SK-N-SH (cell line): ENCODE results near the gene ARID1B. TPM values are rescaled to one million over a fixed set of nuclear protein-coding genes. Genes with fewer than 3 reads are reported as not detected.

ENCODE experiments used
- CTCF ChIA-PET: fragments of 300-600, 350-600 bp; formaldehyde crosslinking; extraction: SDS; loops from one replicate; lab custom pipeline; 2021; lab: Yijun Ruan, JAX
- POLR2A ChIA-PET: fragments of 350-600 bp; sonication (Branson Sonifier 250); formaldehyde crosslinking; extraction: SDS; loops from one replicate; lab custom pipeline; 2020; ENCODE audit warnings: antibody characterized with exemption, inconsistent platforms; lab: Yijun Ruan, JAX
- DNase-seq: peaks from one replicate; pipeline ENCODE4 v3.0.0; 2012
- H2AFZ ChIP-seq: fragments of 200-600 bp; sonication (generic); 2 replicates; pipeline ENCODE4 v1.8.1; 2016; ENCODE audit warnings: antibody characterized with exemption, mild to moderate bottlenecking, low read depth
- H3F3A ChIP-seq: fragments of 200-600 bp; sonication (generic); replicated peaks from 2 replicates; pipeline ENCODE3; 2016; ENCODE audit warnings: antibody characterized with exemption, mild to moderate bottlenecking; ENCODE audit not compliant: insufficient read depth
- H3K27ac ChIP-seq, 2 experiments: fragments of 200-500 bp in 1 of 2; fragments of 200-600 bp in 1 of 2; sonication (Bioruptor generic) in 1 of 2; sonication (generic), shearing (Covaris generic) in 1 of 2; 2 replicates each; pipeline versions ENCODE4 v1.5.1 to v1.6.1; 2014 to 2016; ENCODE audit warnings: low read depth in 2 of 2, inconsistent platforms in 1 of 2, low read length in 1 of 2, mild to moderate bottlenecking in 1 of 2, mixed read lengths in 1 of 2
- H3K27me3 ChIP-seq: fragments of 200-600 bp; sonication (generic), shearing (Covaris generic); 2 replicates; pipeline ENCODE4 v1.6.1; 2016; ENCODE audit warnings: mixed run types; ENCODE audit not compliant: insufficient read depth
- H3K36me3 ChIP-seq, 2 experiments: fragments of 200-500 bp in 1 of 2; fragments of 200-600 bp in 1 of 2; sonication (Bioruptor generic) in 1 of 2; sonication (generic) in 1 of 2; replicated peaks in 1 of 2; 2 replicates each; pipeline versions ENCODE3 to v1.5.1; 2014 to 2016; ENCODE audit warnings: low read length in 1 of 2, mild to moderate bottlenecking in 1 of 2; ENCODE audit not compliant: insufficient read depth in 2 of 2, control insufficient read depth in 1 of 2
- H3K4me1 ChIP-seq, 2 experiments: fragments of 200-500 bp in 1 of 2; fragments of 200-600 bp in 1 of 2; sonication (Bioruptor generic) in 1 of 2; sonication (generic), shearing (Covaris generic) in 1 of 2; 2 replicates each; pipeline versions ENCODE4 v1.5.1 to v1.6.1; 2014 to 2016; ENCODE audit warnings: low read depth in 1 of 2, low read length in 1 of 2, mixed run types in 1 of 2; ENCODE audit not compliant: insufficient read depth in 2 of 2, control insufficient read depth in 1 of 2
- H3K4me2 ChIP-seq: fragments of 200-600 bp; sonication (generic), shearing (Covaris generic); 2 replicates; pipeline ENCODE4 v1.6.1; 2017; ENCODE audit warnings: mixed run types
- H3K4me3 ChIP-seq, 2 experiments: fragments of 200-500 bp in 1 of 2; fragments of 200-600 bp in 1 of 2; sonication (Bioruptor generic) in 1 of 2; sonication (generic), shearing (Covaris generic) in 1 of 2; 2 replicates each; pipeline versions ENCODE4 v1.5.1 to v1.8.1; 2014 to 2016; ENCODE audit warnings: low read depth in 2 of 2, inconsistent platforms in 1 of 2, low read length in 1 of 2, mild to moderate bottlenecking in 1 of 2, mixed read lengths in 1 of 2, moderate library complexity in 1 of 2
- H3K79me2 ChIP-seq: fragments of 200-600 bp; sonication (generic); 2 replicates; pipeline ENCODE4 v1.8.1; 2017; ENCODE audit warnings: mild to moderate bottlenecking; ENCODE audit not compliant: insufficient read depth
- H3K9ac ChIP-seq: fragments of 200-600 bp; sonication (generic); 2 replicates; pipeline ENCODE4 v1.6.1; 2017; ENCODE audit warnings: mixed run types
- H3K9me2 ChIP-seq: fragments of 200-600 bp; sonication (generic); 2 replicates; pipeline ENCODE4 v1.6.1; 2017; ENCODE audit warnings: mixed run types
- H3K9me3 ChIP-seq: fragments of 200-600 bp; sonication (generic); 2 replicates; pipeline ENCODE4 v1.6.1; 2017; ENCODE audit warnings: mixed run types, mild to moderate bottlenecking, moderate library complexity
- H4K20me1 ChIP-seq: fragments of 200-600 bp; sonication (generic); 2 replicates; pipeline ENCODE4 v1.6.1; 2017; ENCODE audit warnings: mild to moderate bottlenecking, mixed run types; ENCODE audit not compliant: insufficient read depth
- FOSL2 ChIP-seq: IDR thresholded peaks from 2 replicates; pipeline ENCODE4 v1.4.0; 2012; ENCODE audit warnings: low read depth, mild to moderate bottlenecking, moderate library complexity, borderline replicate concordance
- IRF3 ChIP-seq: fragments of 150-350 bp; IDR thresholded peaks from 2 replicates; pipeline ENCODE4 v1.6.1; 2016; ENCODE audit warnings: mild to moderate bottlenecking, low read depth, low read length
- NFIC ChIP-seq: IDR thresholded peaks from 2 replicates; pipeline ENCODE4 v1.4.0; 2012; ENCODE audit warnings: borderline replicate concordance
- RAD21 ChIP-seq: IDR thresholded peaks from 2 replicates; pipeline ENCODE4 v1.6.1; 2012; ENCODE audit warnings: mild to moderate bottlenecking, low read length
- RXRA ChIP-seq: IDR thresholded peaks from 2 replicates; pipeline ENCODE4 v1.4.0; 2012; ENCODE audit warnings: low read depth, mild to moderate bottlenecking, borderline replicate concordance
- SIN3A ChIP-seq: IDR thresholded peaks from 2 replicates; pipeline ENCODE4 v1.6.1; 2012; ENCODE audit warnings: low read depth, mild to moderate bottlenecking, low read length, moderate library complexity, borderline replicate concordance
- TCF12 ChIP-seq: IDR thresholded peaks from 2 replicates; pipeline ENCODE4 v1.4.0; 2012
- WGBS: methylation state at CpG from one replicate; pipeline ENCODE4 v1.1.6; 2017; ENCODE audit warnings: low lambda C conversion rate; 5-methylcytosine and 5-hydroxymethylcytosine counted together
- polyA plus RNA-seq, 3 experiments: library from polyadenylated mRNA; depleted of rRNA; stranded (reverse); fragments of >200 nt; gene quantifications; 2 replicates each; pipeline ENCODE4 v1.2.3, GENCODE V29; 2012

Gene ARID1B
- polyA plus RNA-seq, 1 of the 3 experiments (the other 2 are of a cell fraction), result 13.6 TPM

- TF ChIP-seq RAD21 (no peak), IRF3 (no peak)
Observed at GRCh38 chr6:157117431-157118095, 340.4 kb downstream of the ARID1B start (continued).

GRCh38 chr6:157119502-157120027, 342.4 kb downstream of the ARID1B start:
- Histone ChIP-seq H3K36me3 (peaks cover 8 to 9% of the 10 kb centered on the region in 2 experiments), H3F3A (no peaks in the 10 kb centered on the region), H3K27ac (no peak overlapping the region; a peak in 1 of 4 replicates), H3K9me2 (no peaks in the 10 kb centered on the region), H3K27me3 (no peaks in the 10 kb centered on the region), H2AFZ (no peak overlapping the region), H3K4me1 (peaks cover 0 to 18% of the 10 kb centered on the region in 2 experiments; a peak in 2 of 4 replicates), H3K9ac (no peak overlapping the region), H3K4me2 (no peak overlapping the region), H3K9me3 (no peaks in the 10 kb centered on the region), H3K4me3 (no peak overlapping the region), H3K79me2 (no peaks in the 10 kb centered on the region), H4K20me1 (no peaks in the 10 kb centered on the region)
- no peak for DNase-seq
- TF ChIP-seq SIN3A, result no peak
- WGBS, result 100% methylated on average over 2 of the region's 3 CpGs
- POLR2A ChIA-PET, result no interaction called here
- CTCF ChIA-PET, result no interaction called here

GRCh38 chr6:157120534-157121232, 343.5 kb downstream of the ARID1B start:
- WGBS, result 98% methylated on average over 10 of the region's 10 CpGs

DNA sequence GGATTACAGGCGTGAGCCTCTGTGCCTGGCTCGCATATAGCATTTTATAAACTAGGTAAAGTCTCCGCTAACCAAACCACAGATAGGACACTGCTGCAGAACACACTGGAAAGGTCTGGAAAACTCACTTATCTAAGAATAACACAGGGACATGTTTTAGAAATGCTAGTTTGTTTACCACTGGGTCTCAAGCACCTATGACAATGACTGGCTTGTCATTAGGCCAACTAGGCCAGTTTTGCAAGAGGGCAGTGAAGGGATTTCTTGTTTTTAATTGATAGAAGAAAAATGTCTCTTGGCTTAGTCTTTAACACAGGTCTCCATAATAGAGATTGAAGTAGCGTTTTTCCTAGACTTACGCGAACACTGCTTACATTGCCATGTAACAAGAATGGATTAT, 344.7 kb downstream of the ARID1B start:
- peaks cover 0 to 14% of the 10 kb centered on the region in 2 experiments; a peak in 2 of 4 replicates for H3K4me1 ChIP-seq
- ChIA-PET POLR2A (no interaction called here), CTCF (interaction anchor here (1.5 to 1.6 kb wide), 2 partner anchors 20 to 62 kb away, joined by 3 to 4 read pairs; no protein-coding TSS in a partner anchor)
- H3K4me2 ChIP-seq, result no peak overlapping the region
- 0 out of 2 replicates have a peak, but pooled peaks cover 3% of the 10 kb centered on the region for H3K79me2 ChIP-seq
- H3K36me3 ChIP-seq, result peaks cover 9 to 12% of the 10 kb centered on the region in 2 experiments
- no peak overlapping the region for H3K9ac ChIP-seq
- H3K27ac ChIP-seq, result no peak overlapping the region
- H3K9me3 ChIP-seq, result no peaks in the 10 kb centered on the region
- no peaks in the 10 kb centered on the region for H3K27me3 ChIP-seq
- H3F3A ChIP-seq, result peaks cover 2% of the 10 kb centered on the region
- H3K4me3 ChIP-seq, result no peak overlapping the region
- H4K20me1 ChIP-seq, result no peaks in the 10 kb centered on the region
- no peak overlapping the region for H2AFZ ChIP-seq
- H3K9me2 ChIP-seq, result no peaks in the 10 kb centered on the region
- DNase-seq, result no peak
- TF ChIP-seq RXRA, result no peak
- no peak for TF ChIP-seq IRF3
- WGBS, result 97% methylated on average over 6 of the region's 6 CpGs

More at GRCh38 chr6:157120534-157121232, 343.5 kb downstream of the ARID1B start:
- Histone ChIP-seq H3K9me3 (no peaks in the 10 kb centered on the region), H3K4me1 (peaks cover 0 to 22% of the 10 kb centered on the region in 2 experiments; a peak in 2 of 4 replicates), H3K27me3 (no peaks in the 10 kb centered on the region), H3K36me3 (peaks cover 8 to 9% of the 10 kb centered on the region in 2 experiments), H2AFZ (no peak overlapping the region), H3K79me2 (no peaks in the 10 kb centered on the region), H3K4me3 (no peak overlapping the region), H3K4me2 (no peak overlapping the region), H3K27ac (no peak overlapping the region), H3K9me2 (no peaks in the 10 kb centered on the region), H3K9ac (no peak overlapping the region), H3F3A (no peaks in the 10 kb centered on the region), H4K20me1 (no peaks in the 10 kb centered on the region)
- TF ChIP-seq FOSL2 (no peak), TCF12 (no peak), NFIC (no peak)
- POLR2A ChIA-PET, result no interaction called here
- CTCF ChIA-PET, result interaction anchor here (1.5 kb wide), 1 partner anchor 63 kb away, joined by 3 read pairs; no protein-coding TSS in a partner anchor
- no peak for DNase-seq
